Hematopoietic multipotent progenitor cell treated with erythropoietin and hydrocortisone succinate and interleukin-3 and kit ligand, for 15 days (in vitro differentiated cells): Measurements from ENCODE around the gene VTI1A.
"Not testable (repeated sequence)": the region's sequence is repeated elsewhere in the genome, so short reads cannot be mapped to it uniquely, and the experiment has no call there.

Source experiments
- DNase-seq: peaks from one replicate; pipeline ENCODE4 v3.0.0-alpha.2; 2015; ENCODE audit warnings: low spot score

VTI1A gene

GRCh38 chr10:112446855-112447619 lies at the start of gene VTI1A, which contains the start of gene ZDHHC6:
Gene VTI1A, plus strand, starts transcription at chr10:112447215. Its CDS starts 159 bp downstream, at chr10:112447374.
Gene ZDHHC6, minus strand, starts transcription at chr10:112446914. Its CDS starts 1,478 bp downstream, at chr10:112445436.
- DNase-seq, result peak; percentile 87

GRCh38 chr10:112397592-112397991 lies 49.4 kb upstream of the VTI1A start:
- no peak for DNase-seq

DNA sequence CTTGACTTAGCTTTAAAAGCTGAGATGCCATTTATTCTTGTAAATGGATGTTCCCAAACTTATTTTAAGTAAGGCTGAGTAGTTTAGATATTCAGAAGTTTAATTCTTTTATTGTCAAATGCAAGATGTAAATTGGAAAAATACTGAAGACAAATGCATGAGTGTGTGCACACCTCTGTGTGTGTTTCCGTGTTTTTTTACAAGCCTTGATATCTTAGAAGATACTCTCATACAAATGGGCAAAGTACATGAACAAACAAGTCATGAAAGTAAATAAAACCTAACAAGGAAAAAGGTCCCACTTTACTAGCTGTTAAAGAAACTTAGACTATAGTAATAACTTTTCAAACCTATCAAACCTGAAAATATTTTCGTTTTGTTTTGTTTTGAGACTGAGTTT lies 44.1 kb upstream of the VTI1A start:
- DNase-seq, result no peak

DNA sequence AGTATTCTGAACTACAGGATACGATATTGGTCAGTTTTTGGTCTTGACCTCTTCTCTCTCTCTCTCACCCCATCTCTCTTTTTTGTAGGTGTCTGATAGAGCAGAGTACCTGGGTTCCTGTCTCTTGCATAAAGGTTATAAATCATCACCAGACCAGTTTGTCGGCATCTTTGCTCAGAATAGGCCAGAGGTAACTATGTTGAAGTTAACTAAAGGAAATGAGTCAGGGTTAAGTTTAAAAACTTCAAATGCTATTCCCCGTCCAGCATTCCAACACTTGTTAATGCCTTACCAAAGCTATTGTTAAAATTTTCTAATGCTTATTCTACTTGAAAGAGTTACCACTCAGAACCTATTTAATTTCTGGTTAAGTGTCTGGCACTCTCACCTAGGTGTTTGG lies 42.4 kb upstream of the VTI1A start:
- DNase-seq, result no peak

DNA sequence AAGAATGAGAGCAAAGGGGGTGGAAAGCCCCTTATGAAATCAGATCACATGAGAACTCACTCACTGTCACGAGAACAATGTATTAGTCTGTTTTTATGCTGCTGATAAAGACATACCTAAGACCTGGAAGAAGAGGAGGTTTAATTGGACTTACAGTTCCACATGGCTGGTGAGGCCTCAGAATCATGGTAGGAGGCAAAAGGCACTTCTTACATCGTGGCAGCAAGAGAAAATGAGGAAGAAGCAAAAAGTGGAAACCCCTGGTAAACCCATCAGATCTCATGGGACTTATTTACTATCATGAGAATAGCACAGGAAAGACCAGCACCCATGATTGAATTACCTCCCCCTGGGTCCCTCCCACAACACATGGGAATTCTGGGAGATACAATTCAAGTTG lies 40.2 kb upstream of the VTI1A start:
- DNase-seq, result not testable (repeated sequence)

- DNase-seq, result no peak
Measured at GRCh38 chr10:112407696-112408095, 39.3 kb upstream of the VTI1A start.

DNA sequence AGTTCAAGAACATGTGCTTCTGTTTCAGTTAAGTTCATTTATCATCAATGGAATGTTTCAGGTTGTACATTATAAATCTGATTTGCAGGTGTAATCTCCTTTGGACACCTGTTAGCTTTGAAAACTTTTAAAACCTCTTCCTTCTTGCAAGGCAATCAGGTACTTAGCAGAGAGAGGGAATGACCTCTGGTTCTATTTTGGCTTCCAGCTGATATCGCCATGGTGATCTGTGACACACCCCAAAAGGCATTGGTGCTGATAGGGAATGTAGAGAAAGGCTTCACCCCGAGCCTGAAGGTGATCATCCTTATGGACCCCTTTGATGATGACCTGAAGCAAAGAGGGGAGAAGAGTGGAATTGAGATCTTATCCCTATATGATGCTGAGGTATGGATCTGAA lies 37.7 kb upstream of the VTI1A start:
- DNase-seq, result no peak

DNA sequence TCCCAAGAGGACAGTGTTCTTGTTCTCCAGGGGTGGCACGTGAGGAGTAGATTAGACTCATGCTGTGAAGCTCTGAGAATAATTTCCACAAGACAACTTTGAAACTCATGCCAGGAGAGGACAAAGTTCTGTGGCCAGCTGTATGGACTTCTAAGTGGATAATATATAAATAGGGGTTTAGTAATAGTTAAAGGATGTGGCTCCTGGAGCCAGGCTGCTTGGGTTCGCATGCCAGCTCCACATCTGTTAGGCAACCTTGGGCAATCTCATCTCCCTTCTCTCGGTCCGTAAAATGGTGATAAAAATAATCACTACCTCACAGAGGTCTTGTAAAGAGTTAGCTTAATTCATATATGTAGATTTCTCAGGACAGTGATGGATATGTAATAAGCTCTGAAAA lies 37.3 kb upstream of the VTI1A start:
- no peak for DNase-seq

- DNase-seq, result no peak
Measured at GRCh38 chr10:112412696-112413095, 34.3 kb upstream of the VTI1A start.

GRCh38 chr10:112421731-112422130 lies 25.3 kb upstream of the VTI1A start:
- no peak for DNase-seq

DNA sequence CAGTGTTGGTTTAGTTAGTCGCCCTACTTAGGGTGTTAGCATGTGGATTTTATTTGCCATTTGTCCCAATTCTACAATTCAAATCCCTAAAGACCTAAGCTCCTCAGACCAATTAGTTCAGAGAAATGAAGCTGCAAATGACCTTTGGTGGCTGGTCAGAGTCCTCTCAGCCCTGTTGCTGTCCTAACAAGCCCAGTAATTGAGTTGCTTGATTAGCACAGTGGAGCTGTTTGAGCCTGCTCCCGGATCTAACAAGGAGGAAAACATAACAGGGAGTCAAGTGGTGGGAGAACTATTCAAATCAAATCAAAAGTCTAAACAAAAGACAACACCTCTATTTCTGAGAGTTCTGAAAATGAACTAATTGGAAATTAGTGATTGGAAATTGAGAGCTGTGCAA lies 22.4 kb upstream of the VTI1A start:
- DNase-seq, result no peak

- DNase-seq, result no peak
Measured at GRCh38 chr10:112426111-112426510, 20.9 kb upstream of the VTI1A start.

- no peak for DNase-seq
Measured at GRCh38 chr10:112429147-112429546, 17.9 kb upstream of the VTI1A start.

GRCh38 chr10:112429654-112430230 lies 17.3 kb upstream of the VTI1A start:
- no peak for DNase-seq

GRCh38 chr10:112433136-112433535 lies 13.9 kb upstream of the VTI1A start:
- no peak for DNase-seq

DNA sequence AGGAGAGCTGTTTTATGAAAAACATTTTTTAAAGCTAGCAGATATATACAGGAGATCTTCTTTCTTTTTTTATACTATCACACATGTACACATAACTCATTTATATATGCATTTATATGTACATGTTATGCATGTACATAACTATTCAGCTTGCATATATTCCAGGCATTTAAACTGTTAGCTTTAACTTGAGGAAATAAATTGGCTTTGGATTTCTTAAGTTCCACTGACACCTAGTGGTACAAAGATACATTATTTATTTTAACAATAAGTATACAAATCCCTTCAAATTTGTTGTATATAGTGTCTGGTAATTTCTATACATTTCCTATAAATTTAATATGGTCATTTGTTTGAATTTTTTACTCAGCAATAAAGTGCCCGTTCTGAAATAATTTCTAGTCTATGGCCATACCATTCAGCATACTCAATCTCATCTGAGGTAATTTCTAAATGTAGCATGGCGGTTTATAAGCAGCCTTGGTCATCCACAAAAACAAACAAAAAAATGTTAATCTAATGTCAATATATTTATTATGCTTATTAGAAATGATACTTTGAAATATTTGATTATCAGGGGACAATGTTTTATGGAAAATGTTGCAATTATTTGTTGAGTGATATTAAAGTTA lies 11.9 kb upstream of the VTI1A start:
- peak; percentile 63 for DNase-seq

DNA sequence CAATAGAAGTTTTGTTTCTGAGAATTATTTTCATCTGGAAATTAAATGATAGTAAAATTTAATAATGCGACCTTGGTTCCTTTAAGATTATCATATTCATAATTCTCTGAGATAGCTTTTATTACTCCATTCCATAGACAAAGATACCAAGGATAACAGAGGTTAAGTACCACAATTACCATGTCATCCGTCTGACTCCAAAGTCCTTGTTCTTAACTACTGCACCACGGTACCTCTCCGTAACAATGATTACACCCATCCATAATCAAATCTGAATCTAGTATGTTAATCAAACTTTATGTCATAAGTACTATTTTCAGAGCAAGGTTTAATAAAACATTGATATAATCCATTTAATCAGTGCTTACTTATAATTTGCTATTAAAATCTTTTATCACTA lies 8.7 kb upstream of the VTI1A start:
- no peak for DNase-seq

GRCh38 chr10:112441520-112441919 lies 5.5 kb upstream of the VTI1A start:
- no peak for DNase-seq

- no peak for DNase-seq
Measured at GRCh38 chr10:112442063-112442462, 5.0 kb upstream of the VTI1A start.

DNA sequence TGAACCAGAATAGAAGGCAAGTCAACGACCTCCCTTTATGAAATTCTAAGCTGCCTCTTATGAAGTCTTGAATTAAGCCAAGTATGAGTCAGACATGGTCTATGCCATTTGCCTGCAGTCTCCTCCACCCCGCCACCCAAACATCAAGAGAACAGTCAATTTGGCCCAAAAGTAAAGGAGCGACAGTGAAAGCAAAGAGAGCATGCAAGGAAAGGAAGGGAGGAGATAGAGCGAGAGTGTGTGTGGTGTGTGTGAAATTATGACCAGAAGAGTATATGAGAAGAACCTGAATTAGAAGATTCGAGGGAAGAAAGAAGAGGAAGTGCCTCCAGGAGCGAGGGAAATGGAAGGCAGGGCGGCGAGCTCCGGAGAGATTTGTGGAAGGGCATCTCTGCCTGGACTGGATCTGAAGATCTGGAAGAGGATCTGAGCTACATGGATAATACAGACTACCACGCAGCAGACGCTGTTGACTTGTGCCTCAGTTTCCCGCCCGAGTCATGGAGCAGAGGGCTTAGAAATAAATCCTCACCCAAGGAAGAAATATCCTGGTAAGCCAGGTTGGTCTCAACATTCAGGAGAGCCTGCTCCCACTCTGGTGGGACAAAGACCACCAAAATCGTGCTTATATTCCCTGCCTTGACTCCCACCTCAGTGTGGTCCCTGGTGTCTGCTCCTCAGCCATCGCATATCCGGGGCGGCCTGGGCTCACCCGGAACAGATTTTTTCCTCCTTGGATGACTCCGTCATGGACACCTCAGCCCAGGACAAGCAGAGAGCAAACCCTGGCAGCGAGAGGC lies 760 bp upstream of the VTI1A start:
- peak; percentile 21 for DNase-seq

DNA sequence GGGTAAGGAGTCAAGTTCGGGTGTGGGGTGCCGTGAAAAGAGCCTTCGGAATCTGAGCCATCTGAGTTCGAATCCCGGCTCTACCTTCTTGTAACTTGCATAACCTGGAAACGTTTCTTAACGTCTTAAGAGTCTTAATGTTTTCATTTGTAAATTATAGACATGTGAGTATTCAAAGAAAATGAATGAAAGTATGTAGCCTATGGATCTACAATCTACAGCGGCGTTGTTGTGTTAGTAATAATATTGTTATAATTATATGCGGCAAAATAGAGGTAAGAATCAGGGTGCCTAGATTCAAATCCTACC lies 559 bp downstream of the VTI1A start:
- DNase-seq, result peak; percentile 39

- DNase-seq, result no peak
Measured at GRCh38 chr10:112448888-112449287, 1.9 kb downstream of the VTI1A start.
